ENCODE measurements around the gene PTPN1.
A peak's percentile ranks its signal among the peaks of the same experiment; 100 is the strongest.

The PTPN1 gene

GRCh38 chr20:50632236-50632635 lies 122.1 kb downstream of the PTPN1 start:
- peak overlapping the region in 1 of 3 experiments; percentile 19 for H3K27ac Mint-ChIP-seq
- H3K27me3 Mint-ChIP-seq (ENCODE audit: low read depth), result peaks cover 10% of the 10 kb centered on the region
- peaks cover 28% of the 10 kb centered on the region for H3K4me1 Mint-ChIP-seq
- H3K9me3 Mint-ChIP-seq, result no peaks in the 10 kb centered on the region
- no peak for TF ChIP-seq CTCF (IDR thresholded peaks at IDR 0.05; ENCODE audit: unreplicated experiment in 3 of 3)
- H3K36me3 Mint-ChIP-seq (ENCODE audit: low read depth), result no peaks in the 10 kb centered on the region
- no peak overlapping the region for H3K4me3 Mint-ChIP-seq

DNA sequence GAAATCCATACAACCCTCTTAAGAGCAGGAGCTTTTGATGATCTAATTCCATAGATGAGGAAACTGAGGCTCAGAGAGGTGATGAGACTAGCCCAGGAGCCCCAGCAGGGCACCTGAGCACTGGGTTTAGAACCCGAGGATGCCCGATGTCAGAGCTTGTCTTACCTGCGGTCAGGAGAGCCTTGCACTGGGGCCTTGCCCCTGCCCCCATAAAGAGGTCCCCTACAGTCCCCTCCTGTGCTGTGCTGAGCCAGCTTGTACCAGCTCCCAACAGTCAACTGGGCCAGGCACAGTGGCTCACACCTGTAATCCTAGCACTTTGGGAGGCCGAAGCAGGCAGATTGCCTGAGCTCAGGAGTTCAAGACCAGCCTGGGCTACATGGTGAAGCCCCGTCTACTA lies 122.5 kb downstream of the PTPN1 start:
- TF ChIP-seq CTCF (IDR thresholded peaks at IDR 0.05; ENCODE audit: unreplicated experiment in 3 of 3), result no peak
- Mint-ChIP-seq H3K36me3 (ENCODE audit: low read depth) (no peaks in the 10 kb centered on the region), H3K27me3 (ENCODE audit: low read depth) (peaks cover 10% of the 10 kb centered on the region), H3K9me3 (no peaks in the 10 kb centered on the region), H3K4me3 (no peak overlapping the region), H3K27ac (no peak overlapping the region), H3K4me1 (peaks cover 30% of the 10 kb centered on the region)

DNA sequence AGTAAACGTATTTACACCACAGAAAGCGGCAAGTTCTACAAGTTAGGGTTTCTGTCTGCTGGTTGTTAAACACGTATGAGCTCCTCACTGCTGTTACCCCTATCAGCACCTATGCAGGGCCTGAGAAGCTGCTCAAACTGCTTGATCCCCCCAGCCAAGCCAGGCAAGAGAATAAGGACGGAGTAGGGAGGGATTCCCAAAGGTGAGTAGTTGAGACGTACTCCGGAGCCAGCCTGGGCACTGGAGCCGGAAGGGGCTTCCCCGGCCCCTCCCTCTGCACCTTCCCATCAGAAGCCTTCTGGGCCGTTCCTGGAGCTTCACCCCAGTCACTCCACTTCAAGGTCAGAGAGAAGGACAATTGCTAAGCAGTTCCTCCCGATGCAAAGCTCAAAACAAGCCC lies 123.2 kb downstream of the PTPN1 start:
- no peak for TF ChIP-seq CTCF (IDR thresholded peaks at IDR 0.05; ENCODE audit: unreplicated experiment in 3 of 3)
- H3K36me3 Mint-ChIP-seq (ENCODE audit: low read depth), result no peaks in the 10 kb centered on the region
- H3K27me3 Mint-ChIP-seq (ENCODE audit: low read depth), result peaks cover 10% of the 10 kb centered on the region
- no peak overlapping the region for H3K27ac Mint-ChIP-seq
- no peak overlapping the region for H3K4me3 Mint-ChIP-seq
- H3K4me1 Mint-ChIP-seq, result peaks cover 32% of the 10 kb centered on the region
- H3K9me3 Mint-ChIP-seq, result no peaks in the 10 kb centered on the region

GRCh38 chr20:50634191-50634590 lies 124.0 kb downstream of the PTPN1 start:
- no peaks in the 10 kb centered on the region for H3K36me3 Mint-ChIP-seq (ENCODE audit: low read depth)
- no peak overlapping the region for H3K4me3 Mint-ChIP-seq
- H3K9me3 Mint-ChIP-seq, result no peaks in the 10 kb centered on the region
- peaks cover 10% of the 10 kb centered on the region for H3K27me3 Mint-ChIP-seq (ENCODE audit: low read depth)
- no peak for TF ChIP-seq CTCF (IDR thresholded peaks at IDR 0.05; ENCODE audit: unreplicated experiment in 3 of 3)
- H3K4me1 Mint-ChIP-seq, result peaks cover 32% of the 10 kb centered on the region
- peak overlapping the region in 1 of 3 experiments; percentile 54 for H3K27ac Mint-ChIP-seq

Measured in nephron (organoid).